GM23338 (cell line): ENCODE measurements around the gene HOTAIR. TPM values are rescaled to one million over a fixed set of nuclear protein-coding genes. Genes with fewer than 3 reads are reported as not detected.
A peak's percentile ranks its signal among the peaks of the same experiment; 100 is the strongest.

Experiments
- ATAC-seq: fragments of 200-7000 bp; cut with Tn5 transposase; 3 replicates; pipeline ENCODE4 v1.9.1; 2020
- DNase-seq: peaks from one replicate; pipeline ENCODE4 v3.0.0-alpha.2; 2015; ENCODE audit warnings: low spot score
- H2AFZ ChIP-seq: fragments of 200-600 bp; sonication (generic); 2 replicates; pipeline ENCODE4 v1.8.0; 2016; ENCODE audit warnings: antibody characterized with exemption, mild to moderate bottlenecking, moderate library complexity
- H3F3A ChIP-seq: fragments of 200-600 bp; sonication (generic); replicated peaks from 2 replicates; pipeline ENCODE4 v1.8.0; 2017; ENCODE audit warnings: antibody characterized with exemption, mixed run types, low read depth
- H3K27ac ChIP-seq: fragments of 200-600 bp; sonication (generic); 2 replicates; pipeline ENCODE4 v1.6.1; 2016; ENCODE audit warnings: low read depth
- H3K27me3 ChIP-seq: fragments of 200-600 bp; sonication (generic); 2 replicates; pipeline ENCODE4 v1.8.0; 2016; ENCODE audit warnings: mild to moderate bottlenecking, mixed run types, moderate library complexity; ENCODE audit not compliant: insufficient read depth
- H3K36me3 ChIP-seq: fragments of 200-600 bp; sonication (generic); 2 replicates; pipeline ENCODE4 v1.8.0; 2016; ENCODE audit warnings: mild to moderate bottlenecking; ENCODE audit not compliant: insufficient read depth
- H3K4me1 ChIP-seq: fragments of 200-600 bp; sonication (generic); 2 replicates; pipeline ENCODE4 v1.8.0; 2016; ENCODE audit warnings: mild to moderate bottlenecking, moderate library complexity; ENCODE audit not compliant: insufficient read depth
- H3K4me2 ChIP-seq: fragments of 200-600 bp; sonication (generic); 2 replicates; pipeline ENCODE4 v1.7.1; 2017; ENCODE audit warnings: mixed run types
- H3K4me3 ChIP-seq: fragments of 200-600 bp; sonication (generic); 2 replicates; pipeline ENCODE4 v1.6.1; 2016; ENCODE audit warnings: mixed run types
- H3K79me2 ChIP-seq: fragments of 200-600 bp; sonication (generic); replicated peaks from 2 replicates; pipeline ENCODE4 v1.8.0; 2017; ENCODE audit warnings: mild to moderate bottlenecking; ENCODE audit not compliant: insufficient read depth
- H3K9me2 ChIP-seq: fragments of 200-600 bp; sonication (generic); 2 replicates; pipeline ENCODE4 v1.8.0; 2017; ENCODE audit not compliant: insufficient read depth
- H4K20me1 ChIP-seq: fragments of 200-600 bp; sonication (generic); replicated peaks from 2 replicates; pipeline ENCODE4 v1.8.0; 2017; ENCODE audit warnings: mild to moderate bottlenecking; ENCODE audit not compliant: insufficient read depth
- H3K27ac Mint-ChIP-seq: 2 replicates; pipeline ENCODE4 v1.8.0; 2020; ENCODE audit warnings: inconsistent platforms, mild to moderate bottlenecking, moderate library complexity, mixed read lengths
- H3K27me3 Mint-ChIP-seq: 3 replicates; pipeline ENCODE4 v1.8.0; 2022; ENCODE audit warnings: low read depth, mild to moderate bottlenecking, moderate library complexity, mixed read lengths, inconsistent platforms; ENCODE audit not compliant: insufficient read depth, poor library complexity
- H3K36me3 Mint-ChIP-seq: 3 replicates; pipeline ENCODE4 v1.8.0; 2021; ENCODE audit warnings: low read depth, mild to moderate bottlenecking, inconsistent platforms, moderate library complexity, mixed read lengths
- H3K4me1 Mint-ChIP-seq: 3 replicates; pipeline ENCODE4 v1.8.0; 2020; ENCODE audit warnings: mild to moderate bottlenecking, inconsistent platforms, mixed read lengths
- H3K4me3 Mint-ChIP-seq: 3 replicates; pipeline ENCODE4 v1.8.0; 2021; ENCODE audit warnings: moderate library complexity, mild to moderate bottlenecking, inconsistent platforms, mixed read lengths
- H3K9me3 Mint-ChIP-seq: 3 replicates; pipeline ENCODE4 v1.8.0; 2020; ENCODE audit warnings: moderate library complexity, mild to moderate bottlenecking, inconsistent platforms, mixed read lengths
- EZH2 ChIP-seq: fragments of 200-600 bp; sonication (generic); IDR thresholded peaks from one replicate; pipeline ENCODE4 v1.8.0; 2017; ENCODE audit warnings: antibody characterized with exemption, mild to moderate bottlenecking, low read depth; ENCODE audit not compliant: unreplicated experiment
- EZH2phosphoT487 ChIP-seq: fragments of 200-600 bp; sonication (generic); IDR thresholded peaks from one replicate; pipeline ENCODE4 v1.8.1; 2018; ENCODE audit warnings: antibody characterized with exemption; ENCODE audit not compliant: unreplicated experiment
- ZNF114 ChIP-seq: fragments of 250-450 bp; sonication (Bioruptor Pico); IDR thresholded peaks from 2 replicates; pipeline ENCODE4 v1.5.0; 2020; ENCODE audit warnings: mild to moderate bottlenecking, moderate library complexity
- ZNF331 ChIP-seq: fragments of 250-450 bp; sonication (Bioruptor Pico); IDR thresholded peaks from 2 replicates; pipeline ENCODE4 v1.5.0; 2020; ENCODE audit warnings: low read depth, mild to moderate bottlenecking, moderate library complexity
- polyA plus RNA-seq: library from polyadenylated mRNA; unstranded; fragments of >200 nt; fragmentation: Nextera tagmentation; extraction: Ambion mirVana; gene quantifications from 2 replicates; pipeline ENCODE4 v1.2.1, GENCODE V29; 2016
- total RNA-seq: library from RNA; depleted of rRNA; stranded (reverse); fragments of >200 nt; shearing (Covaris generic); gene quantifications from 2 replicates; pipeline ENCODE4 v1.2.3, GENCODE V29; 2014
- TF ChIP-seq, protein P1 (sequence below): IDR thresholded peaks from one replicate; pipeline ENCODE4 v1.6.1; 2018; ENCODE audit warnings: antibody characterized with exemption; ENCODE audit not compliant: unreplicated experiment
- TF ChIP-seq, protein P2 (sequence below), 2 experiments: fragments of 200-600 bp in 1 of 2; sonication (generic) in 1 of 2; conservative IDR thresholded peaks; 2 replicates each; pipeline versions ENCODE4 v1.5.1 to v1.6.1; 2016 to 2017; ENCODE audit warnings: antibody characterized with exemption in 2 of 2, low read depth in 2 of 2, mild to moderate bottlenecking in 2 of 2, moderate library complexity in 1 of 2
- TF ChIP-seq, protein P3 (sequence below): IDR thresholded peaks from 2 replicates; pipeline ENCODE4 v1.6.1; 2016; ENCODE audit warnings: antibody characterized with exemption

The HOTAIR gene
- total and polyA plus RNA-seq, 2 experiments from 2014 or later = not detected

DNA sequence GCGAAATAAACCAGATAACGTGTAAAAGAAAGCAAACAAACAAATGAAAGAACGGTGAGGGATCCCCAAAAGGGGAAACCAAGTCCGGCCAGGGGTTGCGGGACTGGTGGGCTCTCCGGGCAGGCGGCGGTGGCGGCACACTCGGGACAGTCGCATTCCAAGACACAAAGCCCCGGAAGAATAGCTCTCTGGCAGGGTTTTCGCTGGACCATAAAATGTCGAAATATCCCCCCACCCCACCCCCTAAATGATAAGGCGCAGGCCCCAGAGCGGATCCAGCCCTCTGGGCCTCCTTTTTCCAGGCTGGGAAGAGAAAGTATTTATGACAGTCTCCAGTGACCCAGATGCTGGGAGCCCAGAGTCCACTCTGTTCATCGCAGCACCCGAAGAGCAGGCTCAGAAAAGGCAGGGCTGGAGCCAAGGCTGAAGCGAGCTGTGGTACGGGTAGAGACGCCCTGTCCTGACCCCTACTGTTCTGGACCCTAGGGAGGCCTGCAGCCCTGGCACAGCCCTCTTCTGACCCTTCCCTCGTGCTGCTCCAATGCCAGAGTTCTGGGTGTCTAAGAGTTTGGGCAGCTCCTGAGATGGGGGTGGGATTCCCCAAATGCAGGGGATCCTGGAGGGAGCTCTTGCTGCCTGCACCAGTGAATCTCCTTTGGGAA lies 31.9 kb upstream of the HOTAIR start:
- H3K4me1 Mint-ChIP-seq = peaks cover 27% of the 10 kb centered on the region
- H3K9me3 Mint-ChIP-seq = no peaks in the 10 kb centered on the region; the same call in 1 of the 3 replicates
- ATAC-seq = no peak
- Histone ChIP-seq H4K20me1 (peaks cover 34% of the 10 kb centered on the region), H2AFZ (no peak overlapping the region), H3F3A (peaks cover 31% of the 10 kb centered on the region), H3K4me2 (peak overlapping the region; percentile 64; the same call in 1 of the 2 replicates), H3K27me3 (peaks cover 100% of the 10 kb centered on the region), H3K4me3 (no peak overlapping the region), H3K36me3 (no peaks in the 10 kb centered on the region), H3K9me2 (no peaks in the 10 kb centered on the region), H3K4me1 (peaks cover 21% of the 10 kb centered on the region), H3K79me2 (no peaks in the 10 kb centered on the region), H3K27ac (no peak overlapping the region)
- no peaks in the 10 kb centered on the region for H3K36me3 Mint-ChIP-seq
- H3K27ac Mint-ChIP-seq = no peak overlapping the region
- H3K4me3 Mint-ChIP-seq = no peak overlapping the region
- DNase-seq = no peak
- no peak for TF ChIP-seq ZNF114
- TF ChIP-seq, protein P1, sequence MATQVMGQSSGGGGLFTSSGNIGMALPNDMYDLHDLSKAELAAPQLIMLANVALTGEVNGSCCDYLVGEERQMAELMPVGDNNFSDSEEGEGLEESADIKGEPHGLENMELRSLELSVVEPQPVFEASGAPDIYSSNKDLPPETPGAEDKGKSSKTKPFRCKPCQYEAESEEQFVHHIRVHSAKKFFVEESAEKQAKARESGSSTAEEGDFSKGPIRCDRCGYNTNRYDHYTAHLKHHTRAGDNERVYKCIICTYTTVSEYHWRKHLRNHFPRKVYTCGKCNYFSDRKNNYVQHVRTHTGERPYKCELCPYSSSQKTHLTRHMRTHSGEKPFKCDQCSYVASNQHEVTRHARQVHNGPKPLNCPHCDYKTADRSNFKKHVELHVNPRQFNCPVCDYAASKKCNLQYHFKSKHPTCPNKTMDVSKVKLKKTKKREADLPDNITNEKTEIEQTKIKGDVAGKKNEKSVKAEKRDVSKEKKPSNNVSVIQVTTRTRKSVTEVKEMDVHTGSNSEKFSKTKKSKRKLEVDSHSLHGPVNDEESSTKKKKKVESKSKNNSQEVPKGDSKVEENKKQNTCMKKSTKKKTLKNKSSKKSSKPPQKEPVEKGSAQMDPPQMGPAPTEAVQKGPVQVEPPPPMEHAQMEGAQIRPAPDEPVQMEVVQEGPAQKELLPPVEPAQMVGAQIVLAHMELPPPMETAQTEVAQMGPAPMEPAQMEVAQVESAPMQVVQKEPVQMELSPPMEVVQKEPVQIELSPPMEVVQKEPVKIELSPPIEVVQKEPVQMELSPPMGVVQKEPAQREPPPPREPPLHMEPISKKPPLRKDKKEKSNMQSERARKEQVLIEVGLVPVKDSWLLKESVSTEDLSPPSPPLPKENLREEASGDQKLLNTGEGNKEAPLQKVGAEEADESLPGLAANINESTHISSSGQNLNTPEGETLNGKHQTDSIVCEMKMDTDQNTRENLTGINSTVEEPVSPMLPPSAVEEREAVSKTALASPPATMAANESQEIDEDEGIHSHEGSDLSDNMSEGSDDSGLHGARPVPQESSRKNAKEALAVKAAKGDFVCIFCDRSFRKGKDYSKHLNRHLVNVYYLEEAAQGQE = no peak
- peaks cover 99% of the 10 kb centered on the region for H3K27me3 Mint-ChIP-seq

DNA sequence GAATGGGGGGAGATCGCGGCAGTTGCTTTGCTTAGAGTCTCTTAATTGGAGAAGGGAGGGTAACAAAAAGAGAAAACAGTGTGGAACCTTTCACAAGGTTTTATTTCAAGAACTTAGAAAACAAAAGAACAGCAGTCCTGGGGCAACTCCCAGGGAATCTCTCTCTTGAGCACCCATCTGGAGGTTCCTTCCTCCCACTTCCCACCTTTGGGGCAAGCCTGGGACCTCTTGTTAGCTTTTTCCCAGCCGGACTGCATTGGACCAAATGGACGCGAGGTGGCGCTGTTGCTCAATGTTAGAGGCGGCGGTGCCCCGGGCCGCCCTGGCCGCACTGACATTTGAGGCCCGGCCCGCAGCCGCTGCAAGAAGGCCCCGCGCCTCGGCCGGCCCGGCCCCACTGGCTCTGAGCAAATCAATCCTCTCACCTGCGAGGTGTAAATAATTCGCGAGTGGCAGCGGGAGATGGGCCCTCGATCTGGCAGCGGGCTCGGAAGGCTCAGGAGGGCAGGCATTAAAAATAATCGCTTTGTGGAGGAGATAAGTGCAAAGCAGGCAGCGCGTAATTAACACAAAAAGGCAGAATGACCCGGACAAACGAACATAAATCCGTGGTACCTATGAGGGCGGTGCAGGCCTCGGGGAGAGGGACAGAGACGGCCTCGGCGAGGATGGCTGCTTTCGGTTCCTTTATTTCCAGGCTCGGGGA lies 31.3 kb upstream of the HOTAIR start:
- H3K4me3 Mint-ChIP-seq = peak overlapping the region; percentile 15; the same call in 1 of the 3 replicates
- Histone ChIP-seq H3K27ac (no peak overlapping the region), H3F3A (peaks cover 34% of the 10 kb centered on the region), H3K4me1 (peaks cover 15% of the 10 kb centered on the region), H3K36me3 (no peaks in the 10 kb centered on the region), H2AFZ (no peak overlapping the region), H3K79me2 (no peaks in the 10 kb centered on the region), H3K9me2 (no peaks in the 10 kb centered on the region), H3K4me3 (no peak overlapping the region), H3K4me2 (peak overlapping the region; percentile 64; the same call in 1 of the 2 replicates), H4K20me1 (peaks cover 36% of the 10 kb centered on the region), H3K27me3 (peaks cover 100% of the 10 kb centered on the region)
- H3K27ac Mint-ChIP-seq = no peak overlapping the region
- TF ChIP-seq ZNF331 (CRISPR knock-in tag) (no peak), EZH2 (peak; percentile 92), EZH2phosphoT487 (peak; percentile 96)
- TF ChIP-seq, protein P2, sequence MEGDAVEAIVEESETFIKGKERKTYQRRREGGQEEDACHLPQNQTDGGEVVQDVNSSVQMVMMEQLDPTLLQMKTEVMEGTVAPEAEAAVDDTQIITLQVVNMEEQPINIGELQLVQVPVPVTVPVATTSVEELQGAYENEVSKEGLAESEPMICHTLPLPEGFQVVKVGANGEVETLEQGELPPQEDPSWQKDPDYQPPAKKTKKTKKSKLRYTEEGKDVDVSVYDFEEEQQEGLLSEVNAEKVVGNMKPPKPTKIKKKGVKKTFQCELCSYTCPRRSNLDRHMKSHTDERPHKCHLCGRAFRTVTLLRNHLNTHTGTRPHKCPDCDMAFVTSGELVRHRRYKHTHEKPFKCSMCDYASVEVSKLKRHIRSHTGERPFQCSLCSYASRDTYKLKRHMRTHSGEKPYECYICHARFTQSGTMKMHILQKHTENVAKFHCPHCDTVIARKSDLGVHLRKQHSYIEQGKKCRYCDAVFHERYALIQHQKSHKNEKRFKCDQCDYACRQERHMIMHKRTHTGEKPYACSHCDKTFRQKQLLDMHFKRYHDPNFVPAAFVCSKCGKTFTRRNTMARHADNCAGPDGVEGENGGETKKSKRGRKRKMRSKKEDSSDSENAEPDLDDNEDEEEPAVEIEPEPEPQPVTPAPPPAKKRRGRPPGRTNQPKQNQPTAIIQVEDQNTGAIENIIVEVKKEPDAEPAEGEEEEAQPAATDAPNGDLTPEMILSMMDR (conservative IDR thresholded peaks at IDR 0.05; ENCODE audit: low read depth in 2 of 2) = peak; percentile 87 to 93
- TF ChIP-seq, protein P3, sequence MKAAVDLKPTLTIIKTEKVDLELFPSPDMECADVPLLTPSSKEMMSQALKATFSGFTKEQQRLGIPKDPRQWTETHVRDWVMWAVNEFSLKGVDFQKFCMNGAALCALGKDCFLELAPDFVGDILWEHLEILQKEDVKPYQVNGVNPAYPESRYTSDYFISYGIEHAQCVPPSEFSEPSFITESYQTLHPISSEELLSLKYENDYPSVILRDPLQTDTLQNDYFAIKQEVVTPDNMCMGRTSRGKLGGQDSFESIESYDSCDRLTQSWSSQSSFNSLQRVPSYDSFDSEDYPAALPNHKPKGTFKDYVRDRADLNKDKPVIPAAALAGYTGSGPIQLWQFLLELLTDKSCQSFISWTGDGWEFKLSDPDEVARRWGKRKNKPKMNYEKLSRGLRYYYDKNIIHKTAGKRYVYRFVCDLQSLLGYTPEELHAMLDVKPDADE = no peak
- ATAC-seq (peak; percentile 71), DNase-seq (peak; percentile 95)
- peaks cover 22% of the 10 kb centered on the region for H3K4me1 Mint-ChIP-seq
- H3K9me3 Mint-ChIP-seq = no peaks in the 10 kb centered on the region; the same call in 1 of the 3 replicates
- no peaks in the 10 kb centered on the region for H3K36me3 Mint-ChIP-seq
- H3K27me3 Mint-ChIP-seq = peaks cover 99% of the 10 kb centered on the region
